Effector CD4-positive, alpha-beta T cell (primary cell): ENCODE data around the gene TLL2.

Experiments used
- DNase-seq: peaks from one replicate; pipeline ENCODE4 v3.0.0-alpha.2; 2020

The TLL2 gene

DNA sequence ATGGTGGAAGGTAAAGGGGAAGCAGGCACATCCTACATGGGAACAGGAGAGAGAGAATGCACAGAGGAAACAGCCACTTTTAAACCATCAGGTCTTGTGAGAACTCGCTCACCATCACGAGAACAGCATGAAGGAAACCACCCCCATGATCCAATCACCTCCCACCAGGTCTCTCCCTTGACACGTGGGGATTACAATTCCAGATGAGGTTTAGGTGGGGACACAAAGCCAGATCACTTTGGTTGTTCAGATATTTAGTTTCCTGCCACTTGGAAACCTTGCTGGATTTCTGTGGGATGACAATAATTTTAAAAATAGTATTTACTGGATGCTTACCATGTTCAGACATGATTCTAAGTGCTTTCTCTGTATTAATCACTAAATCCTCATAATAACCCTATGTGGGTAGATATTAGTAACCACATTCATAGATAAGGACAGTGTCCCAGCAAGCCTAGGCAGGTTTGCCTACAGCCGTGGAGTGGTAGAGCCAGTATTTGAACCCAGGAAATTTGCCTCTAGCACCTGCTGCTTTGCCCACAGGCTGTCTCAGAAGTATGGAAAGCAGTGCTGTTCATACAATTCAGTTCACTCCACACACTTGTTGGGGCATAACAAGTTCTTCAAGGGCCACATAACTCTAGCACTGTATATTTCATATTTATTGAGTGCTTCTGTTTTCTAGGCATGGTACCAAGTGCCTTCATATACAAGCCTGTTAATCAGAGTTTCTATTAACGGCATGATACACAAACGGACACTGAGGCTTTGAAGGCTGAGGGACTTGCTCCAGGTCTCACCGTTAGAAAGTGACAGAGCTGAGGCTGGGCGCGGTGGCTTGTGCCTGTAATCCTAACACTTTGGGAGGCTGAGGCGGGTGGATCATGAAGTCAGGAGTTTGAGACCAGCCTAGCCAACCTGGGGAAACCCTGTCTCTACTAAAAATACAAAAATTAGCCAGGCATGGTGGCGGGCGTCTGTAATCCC is 8.3 kb downstream of the TLL2 start:
- no peak for DNase-seq

DNA sequence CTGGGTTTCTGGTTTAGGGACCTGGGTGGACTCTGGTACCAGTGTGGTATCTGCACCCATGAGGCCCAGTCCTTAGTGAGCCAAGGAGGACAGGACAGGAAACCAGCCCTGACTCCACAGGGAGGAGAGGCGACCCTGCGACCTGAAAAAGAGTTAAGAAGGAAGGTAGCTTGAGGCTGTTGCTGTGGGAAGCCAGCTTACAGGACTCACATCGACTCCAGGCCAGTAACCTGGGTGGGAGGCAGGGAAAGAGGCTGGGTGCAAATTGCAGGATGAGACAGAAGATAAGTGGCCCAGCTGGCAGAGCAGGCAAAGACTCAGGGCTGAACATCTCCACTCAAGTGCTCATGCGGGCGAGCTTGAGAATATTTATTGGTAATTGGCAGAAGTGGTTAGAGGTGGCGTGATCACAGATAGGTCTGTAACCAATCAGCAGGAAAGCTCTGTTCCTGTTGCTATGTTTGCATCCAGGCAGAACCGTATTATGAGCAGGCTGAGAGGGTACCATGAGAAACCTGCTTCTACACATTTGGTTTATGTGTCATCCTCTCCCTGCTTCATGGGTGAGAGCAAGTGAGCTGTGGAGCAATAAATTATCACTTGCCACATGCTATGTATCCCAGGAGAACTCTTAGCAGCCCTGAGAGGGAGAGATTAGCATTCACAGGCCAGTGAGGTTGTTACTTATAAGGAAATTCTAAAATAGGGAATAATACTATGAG is 11.0 kb downstream of the TLL2 start:
- DNase-seq = no peak

DNA sequence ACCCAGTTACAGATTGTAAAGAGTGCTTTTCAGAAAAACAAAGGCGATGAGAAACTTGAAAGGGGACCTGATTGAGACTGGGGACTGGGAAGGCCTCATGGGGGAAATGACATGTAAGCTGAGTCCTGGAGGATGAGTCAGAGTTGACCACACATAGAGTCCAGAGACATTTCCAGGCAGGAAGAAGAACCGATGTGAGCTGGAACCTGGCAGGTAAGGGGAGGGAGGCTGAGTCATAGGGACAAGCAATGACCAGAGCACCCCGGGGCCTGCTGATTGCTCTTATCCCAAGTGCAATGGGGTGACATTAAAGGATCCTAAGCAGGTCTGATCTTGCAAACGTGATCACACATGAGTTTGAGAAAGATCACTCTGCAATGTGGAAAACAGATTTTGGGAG is 11.7 kb downstream of the TLL2 start:
- no peak for DNase-seq

DNA sequence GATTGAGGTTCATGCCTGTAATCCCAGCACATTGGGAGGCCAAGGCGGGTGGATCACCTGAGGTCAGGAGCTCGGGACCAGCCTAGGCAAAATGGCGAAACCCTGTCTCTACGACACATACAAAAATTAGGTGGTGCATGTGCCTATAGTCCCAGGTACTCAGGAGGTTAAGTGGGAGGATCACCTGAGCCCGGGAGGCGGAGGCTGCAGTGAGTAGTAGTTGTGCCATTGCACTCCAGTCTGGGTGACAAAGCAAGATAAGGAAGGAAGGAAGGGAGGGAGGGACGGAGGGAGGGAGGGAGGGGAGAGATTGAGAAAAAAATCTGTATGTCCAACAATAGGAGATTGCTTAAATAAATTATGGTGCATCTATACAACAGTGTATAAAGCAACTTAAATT is 13.2 kb downstream of the TLL2 start:
- DNase-seq = no peak

DNA sequence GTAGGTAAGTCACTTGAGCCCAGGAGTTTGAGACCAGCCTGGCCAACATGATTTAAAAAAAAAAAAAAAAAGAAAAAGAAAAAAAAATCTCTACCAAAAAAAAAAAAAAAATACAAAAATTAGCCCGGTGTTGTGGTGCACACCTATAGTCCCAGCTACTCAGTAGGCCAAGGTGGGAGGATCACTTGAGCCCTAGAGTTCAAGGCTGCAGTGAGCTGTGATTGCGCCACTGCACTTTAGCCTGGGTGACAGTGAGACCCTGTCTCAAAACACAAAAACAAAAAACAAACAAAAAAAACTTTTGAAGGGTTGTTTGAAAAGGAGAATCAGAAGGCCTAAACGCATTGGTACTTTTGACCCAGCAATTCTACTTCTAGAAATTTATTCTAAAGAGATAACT is 13.7 kb downstream of the TLL2 start:
- no peak for DNase-seq

- DNase-seq = no peak
Measured at GRCh38 chr10:96497391-96497790, 16.3 kb downstream of the TLL2 start.

DNA sequence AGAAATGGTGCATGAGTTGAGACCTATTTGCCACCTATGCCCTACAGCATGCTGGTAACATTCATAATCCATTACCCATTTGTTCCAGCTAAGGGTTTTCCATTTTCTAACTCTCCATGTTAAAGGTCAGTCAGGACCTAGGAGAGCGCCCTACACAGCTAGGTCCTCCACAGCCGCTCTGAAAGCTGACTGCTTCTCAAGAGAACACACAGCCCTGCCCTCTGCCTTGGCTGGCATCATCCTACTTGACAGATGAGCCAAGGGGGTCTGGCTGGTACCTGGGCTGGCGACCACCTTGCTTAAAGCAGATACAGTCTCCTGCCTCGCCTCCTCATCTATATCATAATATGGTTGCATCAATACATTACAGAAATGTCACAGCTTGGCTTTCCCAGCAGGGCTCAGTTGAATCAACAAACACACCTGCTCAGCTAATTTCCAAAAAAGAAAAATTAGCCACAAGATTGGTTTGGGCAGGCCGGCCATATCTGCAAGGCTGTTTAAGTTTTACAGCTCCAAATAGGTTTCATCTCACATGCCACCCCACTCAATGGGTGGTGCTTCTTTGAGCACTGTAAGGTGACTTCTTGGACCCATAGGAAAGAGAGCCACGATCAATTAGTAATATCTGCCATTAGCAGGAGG is 17.3 kb downstream of the TLL2 start:
- DNase-seq = no peak

DNA sequence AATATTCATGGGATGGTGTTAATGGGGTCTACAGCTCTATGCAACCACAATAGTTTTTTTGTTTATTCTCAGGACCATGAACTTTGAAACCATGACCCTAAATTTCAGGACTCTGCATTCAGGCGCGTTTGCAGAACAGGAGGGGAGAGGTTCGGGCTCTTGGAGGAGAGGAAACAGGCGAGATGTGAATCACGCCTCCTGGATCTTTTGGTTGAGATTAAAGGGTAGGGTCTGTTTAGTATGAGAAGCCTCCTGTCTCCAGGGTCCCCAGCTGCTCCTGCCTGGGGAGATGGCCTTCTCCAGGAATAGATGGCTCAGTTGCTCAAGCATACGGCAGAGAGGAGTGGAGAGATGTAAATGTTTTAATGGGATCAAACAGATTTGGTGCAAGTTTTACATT is 18.2 kb downstream of the TLL2 start:
- DNase-seq = no peak

DNA sequence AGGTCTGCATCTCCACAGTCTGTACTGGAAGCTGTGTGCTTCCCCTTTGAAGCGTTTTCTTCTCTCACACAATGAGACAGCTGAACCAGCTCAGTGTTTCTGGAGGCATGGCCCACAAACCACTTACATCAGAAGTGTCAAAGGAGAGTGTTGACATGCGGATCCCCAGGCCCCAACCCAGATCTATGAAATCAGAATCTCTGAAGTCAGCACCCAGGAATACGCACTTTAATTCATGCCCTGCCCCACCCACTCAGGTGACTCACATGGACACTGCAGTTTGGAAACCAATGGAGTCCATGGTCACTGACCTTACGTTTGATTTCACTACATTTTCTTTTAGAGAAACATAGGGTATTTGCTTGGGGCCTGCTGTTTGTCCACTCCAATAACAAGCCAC is 19.0 kb downstream of the TLL2 start:
- DNase-seq = no peak

- DNase-seq = no peak
Measured at GRCh38 chr10:96493871-96494525, 19.7 kb downstream of the TLL2 start.

DNA sequence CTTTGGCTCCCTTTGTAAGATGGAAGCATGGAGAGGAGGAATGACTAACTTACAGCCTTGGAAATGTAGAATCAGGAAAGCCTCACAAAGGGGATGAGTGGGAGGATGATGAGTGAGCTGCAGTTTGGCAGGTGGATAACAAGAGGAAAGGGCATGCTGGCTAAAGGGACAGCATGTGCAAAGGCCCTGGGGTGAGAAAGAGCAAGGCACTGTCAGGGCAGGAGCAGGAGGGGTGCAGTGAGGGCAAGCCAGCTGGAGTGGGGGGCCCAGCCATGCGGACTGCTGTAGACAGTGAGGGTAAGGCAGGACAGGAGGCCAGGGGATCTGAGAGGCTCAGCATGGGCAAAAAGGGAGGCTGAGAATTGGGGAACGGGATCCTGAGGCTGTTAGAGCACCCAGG is 20.5 kb downstream of the TLL2 start:
- no peak for DNase-seq

DNA sequence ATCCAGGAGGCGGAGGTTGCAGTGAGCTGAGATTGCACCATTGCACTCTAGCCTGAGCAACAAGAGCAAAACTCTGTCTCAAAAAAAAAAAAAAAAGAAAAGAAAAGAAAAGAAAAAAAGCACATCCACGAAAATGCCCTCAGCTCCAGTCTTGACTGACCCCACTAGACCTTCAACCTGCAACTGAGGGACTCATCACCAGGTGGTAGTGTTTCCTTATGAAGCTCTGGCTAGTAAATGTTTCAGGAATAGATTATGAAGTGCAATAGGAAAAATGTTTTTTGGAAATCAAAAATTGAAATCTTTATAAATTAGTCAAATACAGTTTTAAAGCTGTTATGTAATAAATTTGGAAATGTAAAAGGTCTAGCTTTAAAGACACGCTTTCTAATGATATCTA is 22.4 kb downstream of the TLL2 start:
- no peak for DNase-seq

GRCh38 chr10:96488161-96488935 is 25.4 kb downstream of the TLL2 start:
- no peak for DNase-seq

DNA sequence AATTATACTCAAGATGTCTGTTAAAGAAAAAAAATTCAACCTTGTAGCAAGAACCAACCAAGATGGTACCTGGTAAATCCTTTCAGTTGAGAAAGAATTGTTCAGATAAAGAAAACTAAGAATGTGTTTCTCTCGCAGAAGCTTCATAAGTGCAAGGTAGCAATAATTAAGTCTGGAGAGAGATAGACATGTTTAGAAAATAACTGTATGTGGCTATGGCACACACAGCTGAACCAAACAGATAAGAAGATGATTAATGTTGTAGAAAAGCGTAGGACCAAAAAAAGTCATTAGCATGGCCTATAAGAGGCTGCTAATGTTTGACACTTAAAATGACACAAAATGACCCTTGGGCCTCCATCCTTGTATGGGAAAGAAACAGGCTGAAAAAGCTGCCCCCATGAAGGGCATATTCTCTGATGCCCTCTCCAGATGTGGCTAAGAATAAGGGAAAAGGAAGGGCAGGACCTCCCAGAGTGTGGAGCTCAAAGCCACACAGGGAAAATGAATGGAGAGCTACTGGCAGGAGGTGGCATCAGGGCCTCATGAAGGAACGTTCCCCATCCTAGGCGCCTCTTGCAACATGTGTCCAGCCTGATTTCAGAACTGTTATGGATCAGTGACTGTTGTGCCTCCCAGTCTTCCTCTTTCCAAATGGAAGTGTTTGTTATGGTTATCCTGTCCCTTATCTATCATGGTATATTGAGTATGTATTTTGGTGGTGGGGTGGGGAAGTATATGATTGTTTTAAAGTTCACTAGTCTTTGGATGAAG is 30.7 kb downstream of the TLL2 start:
- no peak for DNase-seq

- DNase-seq = no peak
Measured at GRCh38 chr10:96478355-96478754, 35.4 kb downstream of the TLL2 start.

GRCh38 chr10:96473866-96474265 is 39.9 kb downstream of the TLL2 start:
- no peak for DNase-seq

GRCh38 chr10:96470116-96470743 is 43.5 kb downstream of the TLL2 start:
- no peak for DNase-seq

GRCh38 chr10:96468845-96469244 is 44.9 kb downstream of the TLL2 start:
- no peak for DNase-seq

- DNase-seq = no peak
Measured at GRCh38 chr10:96465599-96465998, 48.1 kb downstream of the TLL2 start.

DNA sequence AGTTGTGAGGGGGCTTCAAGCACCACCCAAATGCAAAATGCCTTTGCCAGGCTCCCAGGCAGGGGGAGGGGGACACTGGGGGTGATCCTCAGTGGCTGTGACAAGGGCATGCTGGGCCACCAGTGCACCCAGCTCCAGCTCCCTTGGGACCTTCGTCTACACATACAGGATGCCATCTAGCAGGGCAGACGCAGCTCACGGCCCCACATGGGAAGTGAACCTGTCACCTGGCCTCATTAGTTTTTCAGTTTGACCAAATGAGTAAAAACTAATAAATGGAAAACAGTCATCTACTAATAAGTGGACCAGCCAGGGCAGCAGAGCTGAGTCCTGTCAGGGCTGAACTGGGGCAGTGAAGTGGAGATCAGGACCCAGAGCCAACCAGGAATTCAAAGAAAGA is 50.2 kb downstream of the TLL2 start:
- no peak for DNase-seq

- DNase-seq = no peak
Measured at GRCh38 chr10:96462606-96463151, 51.0 kb downstream of the TLL2 start.
